SU-DHL-6 (cell line): ENCODE measurements around the gene BASP1.

Experiments
- H2AFZ ChIP-seq: fragments of 200-600 bp; sonication (generic); 2 replicates; pipeline ENCODE4 v1.6.1; 2014; ENCODE audit warnings: low read depth, mild to moderate bottlenecking, moderate library complexity, mixed read lengths, antibody characterized with exemption, low read length; ENCODE audit not compliant: severe bottlenecking
- H3F3A ChIP-seq: fragments of 200-600 bp; shearing (Covaris generic); 2 replicates; pipeline ENCODE4 v1.6.0; 2016; ENCODE audit warnings: antibody characterized with exemption, mild to moderate bottlenecking; ENCODE audit not compliant: insufficient read depth
- H3K27ac ChIP-seq: fragments of 200-600 bp; sonication (generic); 2 replicates; pipeline ENCODE4 v1.5.1; 2016; ENCODE audit warnings: low read depth, mild to moderate bottlenecking, low read length, moderate library complexity, mixed read lengths
- H3K27me3 ChIP-seq: fragments of 200-600 bp; sonication (generic), shearing (Covaris generic); 2 replicates; pipeline ENCODE4 v1.6.0; 2014; ENCODE audit warnings: mild to moderate bottlenecking, low read length
- H3K36me3 ChIP-seq: fragments of 200-600 bp; sonication (generic); 2 replicates; pipeline ENCODE4 v1.6.1; 2014; ENCODE audit warnings: mild to moderate bottlenecking, low read length, mixed read lengths
- H3K4me2 ChIP-seq: fragments of 300-600, 200-600 bp; shearing (Covaris generic), sonication (generic); 2 replicates; pipeline ENCODE4 v1.6.0; 2014; ENCODE audit warnings: low read length, low read depth, mild to moderate bottlenecking; ENCODE audit not compliant: poor library complexity, severe bottlenecking
- H3K4me3 ChIP-seq: fragments of 200-600 bp; sonication (generic); 2 replicates; pipeline ENCODE4 v1.5.1; 2014; ENCODE audit warnings: antibody characterized with exemption, low read length, mild to moderate bottlenecking, mixed read lengths; ENCODE audit not compliant: insufficient read depth, poor library complexity, severe bottlenecking
- H3K79me2 ChIP-seq: fragments of 200-600 bp; sonication (generic); 2 replicates; pipeline ENCODE4 v1.6.1; 2014; ENCODE audit warnings: mild to moderate bottlenecking, low read length, moderate library complexity; ENCODE audit not compliant: insufficient read depth
- H3K9ac ChIP-seq: fragments of 200-600 bp; sonication (generic); 2 replicates; pipeline ENCODE4 v1.7.0; 2014; ENCODE audit warnings: mild to moderate bottlenecking, low read length
- H3K9me2 ChIP-seq: fragments of 200-600 bp; sonication (generic); replicated peaks from 2 replicates; pipeline ENCODE4 v1.6.1; 2014; ENCODE audit warnings: low read length; ENCODE audit not compliant: insufficient read depth
- H3K9me3 ChIP-seq: fragments of 200-600 bp; sonication (generic); 2 replicates; pipeline ENCODE4 v1.6.1; 2014; ENCODE audit warnings: low read length, mixed read lengths; ENCODE audit not compliant: insufficient read depth
- H4K20me1 ChIP-seq: fragments of 200-600 bp; sonication (generic); 2 replicates; pipeline ENCODE4 v1.6.1; 2014; ENCODE audit warnings: low read depth, mild to moderate bottlenecking, antibody characterized with exemption, low read length, moderate library complexity, mixed read lengths
- EZH2phosphoT487 ChIP-seq: fragments of 200-600 bp; sonication (generic), shearing (Covaris generic); conservative IDR thresholded peaks from 2 replicates; pipeline ENCODE4 v1.6.1; 2018; ENCODE audit warnings: mild to moderate bottlenecking, antibody characterized with exemption, low read length, moderate library complexity, mixed read lengths
- TF ChIP-seq, protein P1 (sequence below): fragments of 200-600 bp; sonication (generic); IDR thresholded peaks from one replicate; pipeline ENCODE4 v1.5.1; 2017; ENCODE audit warnings: antibody characterized with exemption, mild to moderate bottlenecking, low read length, moderate library complexity; ENCODE audit not compliant: insufficient read depth, poor library complexity, severe bottlenecking

BASP1 gene

DNA sequence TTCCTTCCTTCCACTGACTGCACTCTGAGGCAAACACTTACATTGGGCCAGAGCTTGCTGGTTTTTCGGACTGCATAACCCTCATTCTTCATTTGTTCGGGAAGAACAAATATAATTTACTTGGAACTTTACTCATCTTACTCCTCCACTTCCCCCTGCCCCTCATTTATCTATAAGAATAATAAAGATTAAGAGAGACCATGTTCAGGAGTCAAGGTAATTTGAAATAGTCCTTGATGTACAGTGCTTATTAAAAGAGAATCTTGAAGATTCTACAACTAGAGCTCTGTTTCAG is 65.6 kb downstream of the BASP1 start:
- H4K20me1 ChIP-seq, result no peaks in the 10 kb centered on the region
- no peaks in the 10 kb centered on the region for H3K9me3 ChIP-seq
- H3K27ac ChIP-seq, result peak overlapping the region; percentile 100
- H3K4me2 ChIP-seq, result peak overlapping the region; percentile 86
- no peak overlapping the region for H2AFZ ChIP-seq
- no peaks in the 10 kb centered on the region for H3K27me3 ChIP-seq
- H3K9ac ChIP-seq, result peak overlapping the region; percentile 56
- peaks cover 9% of the 10 kb centered on the region; the same call in 1 of the 2 replicates for H3K79me2 ChIP-seq
- TF ChIP-seq EZH2phosphoT487, result no peak
- TF ChIP-seq, protein P1, sequence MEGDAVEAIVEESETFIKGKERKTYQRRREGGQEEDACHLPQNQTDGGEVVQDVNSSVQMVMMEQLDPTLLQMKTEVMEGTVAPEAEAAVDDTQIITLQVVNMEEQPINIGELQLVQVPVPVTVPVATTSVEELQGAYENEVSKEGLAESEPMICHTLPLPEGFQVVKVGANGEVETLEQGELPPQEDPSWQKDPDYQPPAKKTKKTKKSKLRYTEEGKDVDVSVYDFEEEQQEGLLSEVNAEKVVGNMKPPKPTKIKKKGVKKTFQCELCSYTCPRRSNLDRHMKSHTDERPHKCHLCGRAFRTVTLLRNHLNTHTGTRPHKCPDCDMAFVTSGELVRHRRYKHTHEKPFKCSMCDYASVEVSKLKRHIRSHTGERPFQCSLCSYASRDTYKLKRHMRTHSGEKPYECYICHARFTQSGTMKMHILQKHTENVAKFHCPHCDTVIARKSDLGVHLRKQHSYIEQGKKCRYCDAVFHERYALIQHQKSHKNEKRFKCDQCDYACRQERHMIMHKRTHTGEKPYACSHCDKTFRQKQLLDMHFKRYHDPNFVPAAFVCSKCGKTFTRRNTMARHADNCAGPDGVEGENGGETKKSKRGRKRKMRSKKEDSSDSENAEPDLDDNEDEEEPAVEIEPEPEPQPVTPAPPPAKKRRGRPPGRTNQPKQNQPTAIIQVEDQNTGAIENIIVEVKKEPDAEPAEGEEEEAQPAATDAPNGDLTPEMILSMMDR, result no peak
- peaks cover 58% of the 10 kb centered on the region for H3F3A ChIP-seq
- H3K36me3 ChIP-seq, result no peaks in the 10 kb centered on the region
- peak overlapping the region; percentile 28 for H3K4me3 ChIP-seq
- no peaks in the 10 kb centered on the region for H3K9me2 ChIP-seq

DNA sequence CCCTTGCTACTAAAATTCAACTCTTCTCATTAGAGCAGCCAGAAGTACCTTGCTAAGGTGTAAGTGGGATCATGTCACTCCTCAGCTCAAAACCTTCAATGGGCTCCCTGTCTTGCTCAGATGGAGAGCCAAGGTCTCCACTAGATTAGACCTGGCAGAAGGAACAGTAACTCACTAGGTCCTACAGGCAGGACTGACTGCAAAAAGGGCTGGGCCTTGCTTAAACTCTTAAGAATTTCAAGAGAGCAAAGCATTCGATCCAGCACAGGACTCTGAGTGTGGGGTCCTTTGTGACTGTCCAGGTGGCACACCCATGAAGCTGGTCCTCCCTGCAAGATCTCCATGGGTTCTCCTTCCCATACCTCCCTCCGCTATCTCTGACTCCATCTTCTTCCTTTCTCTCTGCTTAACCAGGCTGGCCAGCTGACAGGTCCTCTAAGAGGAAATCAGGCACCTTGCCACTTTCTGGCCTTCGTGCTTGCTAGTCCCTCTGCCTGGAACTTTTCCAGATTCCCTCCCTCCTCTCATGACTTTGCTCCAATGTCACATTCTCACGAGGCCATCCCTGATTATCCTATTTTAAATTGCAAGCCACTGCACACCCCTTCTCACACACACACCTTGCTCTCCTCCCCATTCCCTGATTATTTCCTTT is 70.2 kb downstream of the BASP1 start:
- no peaks in the 10 kb centered on the region for H4K20me1 ChIP-seq
- no peak overlapping the region for H3K9ac ChIP-seq
- H3K4me3 ChIP-seq, result no peak overlapping the region
- no peaks in the 10 kb centered on the region for H3K27me3 ChIP-seq
- TF ChIP-seq EZH2phosphoT487, result no peak
- TF ChIP-seq, protein P1, result no peak
- no peaks in the 10 kb centered on the region for H3K9me2 ChIP-seq
- no peaks in the 10 kb centered on the region for H3K79me2 ChIP-seq
- no peak overlapping the region for H3K4me2 ChIP-seq
- no peak overlapping the region for H2AFZ ChIP-seq
- no peaks in the 10 kb centered on the region for H3K9me3 ChIP-seq
- H3K36me3 ChIP-seq, result no peaks in the 10 kb centered on the region
- peaks cover 13% of the 10 kb centered on the region for H3F3A ChIP-seq
- H3K27ac ChIP-seq, result no peak overlapping the region

DNA sequence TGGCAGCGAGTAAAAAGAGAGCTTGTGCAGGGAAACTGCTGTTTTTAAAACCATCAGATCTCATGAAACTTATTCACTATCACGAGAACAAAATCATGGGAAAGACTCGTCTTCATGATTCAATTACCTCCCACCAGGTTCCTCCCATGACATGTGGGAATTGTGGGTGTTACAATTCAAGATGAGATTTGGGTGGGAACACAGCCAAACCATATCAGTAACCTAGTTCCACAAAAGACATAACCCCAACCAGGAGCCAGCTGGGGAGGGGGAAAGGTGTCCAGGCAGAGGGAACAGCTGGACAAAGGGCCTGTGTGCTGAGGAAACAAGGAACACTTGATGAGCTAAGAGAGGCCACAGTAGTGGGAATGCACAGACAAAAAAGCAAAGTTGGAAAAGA is 71.1 kb downstream of the BASP1 start:
- Histone ChIP-seq H3K79me2 (no peaks in the 10 kb centered on the region), H3F3A (peaks cover 5% of the 10 kb centered on the region; the same call in 1 of the 2 replicates), H3K27me3 (no peaks in the 10 kb centered on the region), H3K9me2 (no peaks in the 10 kb centered on the region), H3K36me3 (no peaks in the 10 kb centered on the region), H3K27ac (no peak overlapping the region), H4K20me1 (no peaks in the 10 kb centered on the region), H3K9me3 (no peaks in the 10 kb centered on the region), H2AFZ (no peak overlapping the region), H3K9ac (no peak overlapping the region), H3K4me3 (no peak overlapping the region), H3K4me2 (no peak overlapping the region)
- TF ChIP-seq EZH2phosphoT487, result no peak
- TF ChIP-seq, protein P1, result no peak
